K562 (cell line): ENCODE results near the gene ALDH7A1. TPM values are rescaled to one million over a fixed set of nuclear protein-coding genes. Genes with fewer than 3 reads are reported as not detected.

Experiments
- DMBX1 ChIP-seq: fragments of 250-450 bp; sonication (Bioruptor Pico); IDR thresholded peaks from 2 replicates; pipeline ENCODE4 v1.8.0; 2022; ENCODE audit warnings: inconsistent platforms, mild to moderate bottlenecking, moderate library complexity, borderline replicate concordance
- FOXJ3 ChIP-seq: sonication (generic); formaldehyde crosslinking; IDR thresholded peaks from 2 replicates; pipeline ENCODE4 v1.4.0; 2020; ENCODE audit warnings: mild to moderate bottlenecking, missing genetic modification reagents
- GTF2E2 ChIP-seq: fragments of 200-800 bp; sonication (Bioruptor generic); IDR thresholded peaks from 2 replicates; pipeline ENCODE4 v1.6.1; 2016; ENCODE audit warnings: missing genetic modification characterization, missing compliant biosample characterization
- HES1 ChIP-seq: fragments of 450-650 bp; IDR thresholded peaks from 2 replicates; pipeline ENCODE4 v1.6.1; 2016; ENCODE audit warnings: low read depth, mild to moderate bottlenecking, moderate library complexity
- KAT2B ChIP-seq: IDR thresholded peaks from one replicate; pipeline ENCODE4 v1.6.1; 2012; ENCODE audit warnings: low read depth, mild to moderate bottlenecking, control low read depth, inconsistent platforms, low read length, moderate library complexity
- KDM2B ChIP-seq: fragments of 250-450 bp; sonication (Bioruptor Pico); IDR thresholded peaks from 2 replicates; pipeline ENCODE4 v1.8.0; 2021; ENCODE audit warnings: mild to moderate bottlenecking, moderate library complexity
- MYBL2 ChIP-seq, 2 experiments: fragments of 450-650 bp in 1 of 2; sonication (generic) in 1 of 2; formaldehyde crosslinking in 1 of 2; IDR thresholded peaks; 2 replicates each; pipeline versions ENCODE4 v1.6.1 to v1.8.1; 2017 to 2022; ENCODE audit warnings: borderline replicate concordance in 1 of 2, inconsistent platforms in 1 of 2, low read depth in 1 of 2, mild to moderate bottlenecking in 1 of 2, missing genetic modification reagents in 1 of 2, moderate library complexity in 1 of 2
- NCOA2 ChIP-seq, 2 experiments: fragments of 450-650 bp; IDR thresholded peaks; 2 replicates each; pipeline ENCODE4 v1.6.1; 2018; ENCODE audit warnings: mild to moderate bottlenecking in 2 of 2, moderate library complexity in 1 of 2; ENCODE audit not compliant: partially characterized antibody in 2 of 2
- RNF2 ChIP-seq: sonication (generic); IDR thresholded peaks from 2 replicates; pipeline ENCODE4 v1.6.1; 2016
- TRIM25 ChIP-seq: fragments of 450-650 bp; IDR thresholded peaks from 2 replicates; pipeline ENCODE4 v1.7.0; 2016; ENCODE audit warnings: borderline replicate concordance
- ZKSCAN8 ChIP-seq: fragments of 200-800 bp; sonication (Bioruptor generic); IDR thresholded peaks from 2 replicates; pipeline ENCODE4 v1.6.1; 2016; ENCODE audit warnings: missing genetic modification characterization, missing compliant biosample characterization
- ZNF143 ChIP-seq: sonication (generic); formaldehyde crosslinking; IDR thresholded peaks from 2 replicates; pipeline ENCODE4 v1.9.0; 2022; ENCODE audit warnings: mild to moderate bottlenecking, missing genetic modification reagents
- polyA plus RNA-seq, 8 experiments: library from polyadenylated mRNA; depleted of rRNA in 4 of 8; stranded (reverse) in 5 of 8; unstranded in 3 of 8; fragments of >200 nt; fragmentation: Nextera tagmentation in 2 of 8; fragmentation: Illumina TruSeq in 1 of 8; extraction: Ambion mirVana in 2 of 8; extraction: Trizol in 1 of 8; gene quantifications; 2 replicates each; pipeline versions ENCODE4 v1.2.1 to v1.2.3, GENCODE V29; 2011 to 2014; ENCODE audit warnings: inconsistent platforms in 1 of 8, missing spikeins in 1 of 8
- total RNA-seq, 7 experiments: library from RNA; depleted of rRNA in 6 of 7; stranded (reverse); fragments of >200 nt in 6 of 7; fragmentation: Illumina TruSeq in 2 of 7; extraction: Trizol in 2 of 7; gene quantifications; 2 replicates each; pipeline versions ENCODE4 v1.2.1 to v1.2.3, GENCODE V29; 2011 to 2021; ENCODE audit warnings: low replicate concordance in 1 of 7
- TF ChIP-seq, protein P1 (sequence below): fragments of 450-650 bp; IDR thresholded peaks from 2 replicates; pipeline ENCODE4 v1.6.1; 2014; ENCODE audit warnings: low read depth, mild to moderate bottlenecking, moderate library complexity, borderline replicate concordance
- TF ChIP-seq, protein P2 (sequence below), 2 experiments: fragments of 450-650 bp; IDR thresholded peaks; 2 replicates each; pipeline ENCODE4 v1.6.1; 2016; ENCODE audit warnings: mild to moderate bottlenecking in 2 of 2, borderline replicate concordance in 1 of 2, low read depth in 1 of 2, moderate library complexity in 1 of 2

ALDH7A1 gene
- total and polyA plus RNA-seq, 9 of the 15 experiments (the other 6 are each of a cell fraction or from before 2014, with no cell fraction given): 0.04 to 0.49 TPM; not detected in 7

DNA sequence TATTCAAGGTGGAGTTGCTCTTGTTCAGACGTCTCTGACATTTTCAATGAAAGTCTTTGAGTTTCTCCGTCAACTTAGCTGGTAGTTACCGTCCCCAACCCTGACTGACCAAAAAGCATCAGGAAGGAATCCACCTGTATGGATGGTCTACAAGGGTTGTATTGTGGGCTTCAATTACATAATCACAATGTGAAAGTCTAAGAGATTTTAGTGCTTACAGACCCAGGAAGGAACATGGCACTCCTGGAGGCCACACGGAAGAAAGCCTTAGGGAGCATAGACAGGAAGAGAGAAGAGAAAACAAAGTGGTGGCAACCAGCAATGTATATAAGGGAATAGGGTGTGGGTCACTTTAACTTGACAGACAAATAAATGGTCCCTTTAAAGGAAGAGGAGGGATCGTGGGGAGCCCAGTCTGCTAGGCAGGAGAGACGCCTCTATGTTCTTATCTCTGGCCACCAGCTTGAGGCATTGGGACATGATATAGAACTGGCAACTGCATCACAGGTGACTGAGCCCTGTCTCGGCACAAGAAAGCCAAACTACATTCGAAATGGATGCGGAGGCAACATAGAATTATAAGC lies 80.4 kb downstream of the ALDH7A1 start (continued):
- TF ChIP-seq GTF2E2 (tag): peak; percentile 39; the same call in 1 of the 2 replicates
- TF ChIP-seq KAT2B: no peak
- peak; percentile 41; the same call in 1 of the 2 replicates for TF ChIP-seq HES1
- peak; percentile 79; the same call in 1 of the 2 replicates for TF ChIP-seq DMBX1 (CRISPR knock-in tag)
- TF ChIP-seq ZNF143 (CRISPR knock-in tag): no peak
- TF ChIP-seq, protein P1, sequence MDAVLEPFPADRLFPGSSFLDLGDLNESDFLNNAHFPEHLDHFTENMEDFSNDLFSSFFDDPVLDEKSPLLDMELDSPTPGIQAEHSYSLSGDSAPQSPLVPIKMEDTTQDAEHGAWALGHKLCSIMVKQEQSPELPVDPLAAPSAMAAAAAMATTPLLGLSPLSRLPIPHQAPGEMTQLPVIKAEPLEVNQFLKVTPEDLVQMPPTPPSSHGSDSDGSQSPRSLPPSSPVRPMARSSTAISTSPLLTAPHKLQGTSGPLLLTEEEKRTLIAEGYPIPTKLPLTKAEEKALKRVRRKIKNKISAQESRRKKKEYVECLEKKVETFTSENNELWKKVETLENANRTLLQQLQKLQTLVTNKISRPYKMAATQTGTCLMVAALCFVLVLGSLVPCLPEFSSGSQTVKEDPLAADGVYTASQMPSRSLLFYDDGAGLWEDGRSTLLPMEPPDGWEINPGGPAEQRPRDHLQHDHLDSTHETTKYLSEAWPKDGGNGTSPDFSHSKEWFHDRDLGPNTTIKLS: 0 out of 2 replicates have a peak, but pooled peaks have one; percentile 46
- TF ChIP-seq MYBL2 (IDR thresholded peaks at IDR 0.05; ENCODE audit: low read depth): no peak
- TF ChIP-seq MYBL2 (CRISPR knock-in tag; IDR thresholded peaks at IDR 0.05; ENCODE audit: borderline replicate concordance): no peak
- peak; percentile 53 to 73 for TF ChIP-seq NCOA2 (IDR thresholded peaks at IDR 0.05; ENCODE audit: partially characterized antibody in 2 of 2)
- TF ChIP-seq, protein P2, sequence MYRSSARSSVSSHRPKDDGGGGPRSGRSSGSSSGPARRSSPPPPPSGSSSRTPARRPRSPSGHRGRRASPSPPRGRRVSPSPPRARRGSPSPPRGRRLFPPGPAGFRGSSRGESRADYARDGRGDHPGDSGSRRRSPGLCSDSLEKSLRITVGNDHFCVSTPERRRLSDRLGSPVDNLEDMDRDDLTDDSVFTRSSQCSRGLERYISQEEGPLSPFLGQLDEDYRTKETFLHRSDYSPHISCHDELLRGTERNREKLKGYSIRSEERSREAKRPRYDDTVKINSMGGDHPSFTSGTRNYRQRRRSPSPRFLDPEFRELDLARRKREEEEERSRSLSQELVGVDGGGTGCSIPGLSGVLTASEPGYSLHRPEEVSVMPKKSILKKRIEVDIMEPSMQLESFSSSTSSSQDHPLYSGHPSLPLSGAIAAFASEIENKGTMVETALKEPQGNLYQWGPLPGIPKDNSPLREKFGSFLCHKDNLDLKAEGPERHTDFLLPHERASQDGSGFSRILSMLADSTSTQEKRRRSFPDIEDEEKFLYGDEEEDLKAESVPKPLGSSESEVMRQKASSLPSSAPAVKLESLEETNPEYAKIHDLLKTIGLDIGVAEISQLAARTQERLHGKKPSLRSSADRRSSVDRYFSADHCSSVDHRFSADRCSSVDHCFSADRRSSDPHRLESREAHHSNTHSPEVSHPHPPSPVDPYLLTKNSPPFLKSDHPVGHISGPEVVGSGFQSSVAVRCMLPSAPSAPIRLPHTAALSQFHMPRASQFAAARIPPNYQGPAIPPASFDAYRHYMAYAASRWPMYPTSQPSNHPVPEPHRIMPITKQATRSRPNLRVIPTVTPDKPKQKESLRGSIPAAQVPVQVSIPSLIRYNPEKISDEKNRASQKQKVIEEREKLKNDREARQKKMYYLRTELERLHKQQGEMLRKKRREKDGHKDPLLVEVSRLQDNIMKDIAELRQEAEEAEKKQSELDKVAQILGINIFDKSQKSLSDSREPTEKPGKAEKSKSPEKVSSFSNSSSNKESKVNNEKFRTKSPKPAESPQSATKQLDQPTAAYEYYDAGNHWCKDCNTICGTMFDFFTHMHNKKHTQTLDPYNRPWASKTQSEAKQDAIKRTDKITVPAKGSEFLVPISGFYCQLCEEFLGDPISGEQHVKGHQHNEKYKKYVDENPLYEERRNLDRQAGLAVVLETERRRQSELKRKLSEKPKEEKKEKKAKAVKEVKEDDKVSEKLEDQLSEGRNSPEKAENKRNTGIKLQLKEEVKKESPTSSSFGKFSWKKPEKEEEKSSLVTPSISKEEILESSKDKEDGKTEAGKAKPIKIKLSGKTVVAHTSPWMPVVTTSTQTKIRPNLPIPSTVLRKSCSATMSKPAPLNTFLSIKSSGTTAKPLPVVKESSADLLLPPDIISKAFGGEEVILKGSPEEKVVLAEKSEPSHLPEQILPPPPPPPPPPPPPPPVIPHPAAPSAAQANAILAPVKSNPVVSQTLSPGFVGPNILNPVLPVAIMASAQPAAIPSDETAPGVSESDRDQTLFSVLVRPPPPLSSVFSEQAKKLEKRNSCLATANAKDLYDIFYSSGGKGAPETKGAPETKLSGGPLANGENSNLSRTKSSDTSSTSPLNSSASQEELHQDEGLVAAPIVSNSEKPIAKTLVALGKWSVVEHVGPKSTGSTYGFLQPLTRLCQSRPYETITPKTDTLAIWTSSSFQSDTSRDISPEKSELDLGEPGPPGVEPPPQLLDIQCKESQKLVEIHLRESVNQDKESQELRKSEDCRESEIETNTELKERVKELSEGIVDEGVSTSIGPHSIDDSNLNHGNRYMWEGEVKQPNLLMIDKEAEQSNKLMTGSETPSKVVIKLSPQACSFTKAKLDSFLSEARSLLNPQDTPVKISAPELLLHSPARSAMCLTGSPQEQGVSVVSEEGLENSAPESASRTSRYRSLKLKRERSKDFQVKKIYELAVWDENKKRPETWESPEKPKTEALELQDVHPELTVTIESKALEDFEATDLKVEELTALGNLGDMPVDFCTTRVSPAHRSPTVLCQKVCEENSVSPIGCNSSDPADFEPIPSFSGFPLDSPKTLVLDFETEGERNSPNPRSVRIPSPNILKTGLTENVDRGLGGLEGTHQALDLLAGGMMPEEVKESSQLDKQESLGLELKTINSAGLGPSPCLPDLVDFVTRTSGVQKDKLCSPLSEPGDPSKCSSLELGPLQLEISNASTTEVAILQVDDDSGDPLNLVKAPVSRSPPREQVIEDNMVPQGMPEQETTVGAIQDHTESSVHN (IDR thresholded peaks at IDR 0.05; ENCODE audit: borderline replicate concordance in 1 of 2, low read depth in 1 of 2): 0 out of 4 replicates have a peak, but pooled peaks of 1 of the 2 experiments have one; percentile 27
- TF ChIP-seq FOXJ3 (CRISPR knock-in tag): no peak
- TF ChIP-seq ZKSCAN8: peak; percentile 68; the same call in 1 of the 2 replicates
- peak; percentile 80 for TF ChIP-seq RNF2
- no peak for TF ChIP-seq TRIM25
- TF ChIP-seq KDM2B (CRISPR knock-in tag): no peak
